HG02981 (cell line): ENCODE measurements around the gene RFX3.
A peak's percentile ranks its signal among the peaks of the same experiment; 100 is the strongest.

Source experiments
- ATAC-seq: cut with Tn5 transposase; IDR thresholded peaks from one replicate; pipeline ENCODE4 v1.9.1; 2021; ENCODE audit warnings: mild to moderate bottlenecking, moderate library complexity; ENCODE audit not compliant: unreplicated experiment

The RFX3 gene

GRCh38 chr9:3478549-3478953 is 47.2 kb downstream of the RFX3 start:
- peak; percentile 24 for ATAC-seq

GRCh38 chr9:3477236-3477834 is 48.5 kb downstream of the RFX3 start:
- ATAC-seq = no peak

DNA sequence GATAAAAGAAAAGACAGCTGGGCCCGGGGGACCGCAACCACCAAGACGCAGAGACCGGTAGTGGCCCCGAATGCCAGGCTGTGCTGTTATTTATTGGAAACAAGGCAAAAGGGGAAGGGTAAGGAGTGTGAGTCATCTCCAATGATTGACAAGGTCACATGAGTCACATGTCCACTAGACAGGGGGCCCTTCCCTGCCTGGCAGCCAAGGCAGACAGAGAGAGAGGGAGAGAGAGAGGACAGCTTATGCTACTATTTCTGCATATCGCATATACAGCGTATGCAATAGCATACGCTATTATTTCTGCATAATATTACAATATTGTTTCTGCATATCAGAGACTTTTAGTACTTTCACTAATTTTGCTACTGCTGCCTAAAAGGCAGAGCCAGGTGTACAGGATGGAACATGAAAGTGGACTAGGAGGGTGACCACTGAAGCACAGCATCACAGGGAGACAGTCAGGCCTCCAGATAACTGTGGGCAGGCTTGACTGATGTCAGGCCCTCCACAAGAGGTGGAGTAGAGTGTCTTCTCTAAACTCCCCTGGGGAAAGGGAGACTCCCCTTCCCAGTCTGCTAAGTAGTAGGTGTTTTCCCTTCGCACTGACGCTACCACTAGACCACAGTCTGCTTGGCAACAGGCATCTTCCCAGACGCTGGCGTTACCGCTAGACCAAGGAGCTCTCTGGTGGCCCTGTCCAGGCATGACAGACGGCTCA is 50.3 kb downstream of the RFX3 start:
- no peak for ATAC-seq

GRCh38 chr9:3474821-3475220 is 51.0 kb downstream of the RFX3 start:
- no peak for ATAC-seq

- ATAC-seq = no peak
Measured at GRCh38 chr9:3473405-3473804, 52.4 kb downstream of the RFX3 start.

DNA sequence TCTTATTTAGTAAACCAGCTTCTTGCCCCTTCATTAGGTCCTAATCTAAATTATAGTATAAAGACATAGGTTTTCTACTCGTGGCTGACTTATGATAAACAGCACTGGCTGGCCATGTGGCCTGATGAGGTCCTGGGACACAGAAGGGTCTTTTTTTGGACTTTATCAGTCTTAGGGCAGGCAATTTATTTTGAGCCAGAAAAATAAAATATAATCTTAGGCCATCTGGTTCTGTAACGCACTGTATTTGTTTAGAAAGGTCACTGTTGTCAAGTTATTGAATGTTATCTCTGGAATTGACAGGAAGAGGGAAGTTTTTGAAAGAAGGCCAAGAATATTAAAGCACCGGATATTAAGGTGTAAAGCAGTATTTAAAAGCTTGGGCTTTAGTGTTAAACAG is 53.9 kb downstream of the RFX3 start:
- ATAC-seq = no peak

DNA sequence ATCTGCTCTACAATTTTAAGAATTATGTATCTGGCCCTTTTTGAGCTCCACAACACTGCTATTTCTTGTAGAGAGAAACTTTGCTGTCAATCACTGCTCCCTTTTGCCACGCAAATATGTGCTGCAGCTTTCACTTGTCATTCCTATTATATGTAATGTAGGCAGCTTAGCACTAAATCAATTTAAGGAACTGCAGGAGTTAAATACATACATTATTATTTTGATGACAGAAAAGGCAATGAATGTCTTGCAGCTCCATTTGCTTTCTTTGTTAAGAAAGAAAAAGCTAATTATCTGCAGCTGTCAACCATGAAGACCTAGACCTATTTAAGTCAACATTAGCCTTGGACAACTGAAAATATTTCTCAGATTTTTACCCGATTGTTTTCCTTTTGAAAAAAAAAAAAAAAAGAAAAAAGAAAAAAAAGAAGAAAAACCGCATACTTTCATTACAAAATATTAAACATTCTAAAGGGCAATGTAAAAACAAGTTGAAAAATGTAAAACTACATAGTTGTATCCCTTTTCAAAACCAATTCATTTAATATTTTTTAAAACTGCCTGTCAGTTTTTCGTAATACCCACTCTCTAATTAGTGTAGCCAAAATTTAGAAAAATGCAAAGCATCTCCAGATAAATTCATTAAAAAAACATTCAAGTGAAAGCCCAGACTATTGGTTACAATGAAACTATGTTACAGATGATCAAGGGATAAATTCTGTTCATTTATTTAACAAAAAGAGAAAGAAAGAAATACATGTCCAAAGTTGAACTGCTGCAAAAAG is 57.2 kb downstream of the RFX3 start:
- ATAC-seq = no peak

- peak; percentile 93 for ATAC-seq
Measured at GRCh38 chr9:3467593-3468219, 58.1 kb downstream of the RFX3 start.

GRCh38 chr9:3464033-3464638 is 61.7 kb downstream of the RFX3 start:
- no peak for ATAC-seq

DNA sequence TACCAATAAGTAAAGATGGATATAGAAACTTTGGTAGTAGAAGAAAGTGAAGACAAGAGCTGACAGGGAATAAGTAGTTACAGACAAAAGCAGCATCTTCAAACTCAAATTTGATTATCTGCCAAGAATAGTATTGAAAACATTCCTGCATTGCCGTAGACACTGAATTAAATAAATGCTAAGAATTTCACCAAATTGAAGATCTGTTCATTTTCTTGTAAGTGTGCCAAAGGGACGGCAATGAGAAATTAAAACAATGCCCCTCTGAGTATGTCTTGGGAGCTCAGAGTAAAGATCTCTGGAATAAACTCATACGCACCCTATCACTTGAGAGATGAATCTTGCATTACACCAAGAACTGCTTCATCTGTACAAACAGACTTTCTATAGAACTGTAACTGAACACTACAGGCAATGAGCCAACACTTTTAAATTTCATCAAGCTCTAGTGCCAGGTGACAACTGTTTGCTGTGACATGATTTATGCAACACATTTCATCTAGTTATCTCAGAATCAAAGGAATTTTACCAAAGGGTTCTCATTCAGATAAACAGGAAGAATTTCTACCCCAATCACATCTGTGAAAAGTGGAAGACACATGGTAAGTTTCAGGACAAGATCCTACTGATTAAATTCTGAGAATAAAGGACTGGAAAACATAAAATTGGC is 66.9 kb downstream of the RFX3 start:
- ATAC-seq = no peak

DNA sequence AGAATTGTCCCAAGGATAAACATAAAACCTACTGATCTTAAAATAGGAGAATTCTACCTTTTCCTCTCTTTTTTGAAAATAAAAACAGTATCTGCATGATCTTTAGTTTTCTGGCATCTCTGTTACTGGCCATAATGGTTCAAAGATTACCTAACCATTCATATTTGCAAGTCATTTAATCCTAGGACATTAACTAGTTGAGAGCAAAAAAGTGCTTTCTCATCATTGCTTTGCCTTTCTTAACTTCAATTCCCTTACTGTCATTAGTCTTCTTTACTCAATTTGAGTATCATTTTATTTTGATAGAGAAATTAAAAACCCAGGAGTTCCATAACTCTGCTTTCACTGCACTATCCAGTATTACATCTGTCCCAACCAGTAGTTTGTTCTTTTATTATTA is 68.6 kb downstream of the RFX3 start:
- ATAC-seq = no peak

- ATAC-seq = no peak
Measured at GRCh38 chr9:3455717-3456116, 70.1 kb downstream of the RFX3 start.

GRCh38 chr9:3455094-3455493 is 70.7 kb downstream of the RFX3 start:
- ATAC-seq = no peak

DNA sequence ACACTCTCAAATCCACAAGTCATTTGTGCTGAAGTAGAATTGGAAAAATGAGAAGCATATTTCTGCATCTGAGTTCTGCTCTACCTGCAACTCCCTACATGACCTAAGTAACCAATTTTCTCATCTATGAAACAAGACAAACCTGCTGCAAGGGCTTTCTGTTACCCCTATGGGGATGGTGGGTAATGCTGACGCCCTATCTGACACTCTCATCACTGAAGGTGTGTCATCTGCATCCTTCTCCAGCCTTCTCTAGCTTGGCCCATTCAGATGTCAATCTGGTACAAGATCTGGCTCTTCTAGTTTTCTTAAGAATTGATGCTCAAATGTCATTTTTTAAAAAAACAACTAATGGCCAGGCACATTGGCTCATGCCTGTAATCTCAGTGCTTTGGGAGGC is 73.8 kb downstream of the RFX3 start:
- ATAC-seq = no peak

GRCh38 chr9:3447788-3448187 is 78.0 kb downstream of the RFX3 start:
- no peak for ATAC-seq

DNA sequence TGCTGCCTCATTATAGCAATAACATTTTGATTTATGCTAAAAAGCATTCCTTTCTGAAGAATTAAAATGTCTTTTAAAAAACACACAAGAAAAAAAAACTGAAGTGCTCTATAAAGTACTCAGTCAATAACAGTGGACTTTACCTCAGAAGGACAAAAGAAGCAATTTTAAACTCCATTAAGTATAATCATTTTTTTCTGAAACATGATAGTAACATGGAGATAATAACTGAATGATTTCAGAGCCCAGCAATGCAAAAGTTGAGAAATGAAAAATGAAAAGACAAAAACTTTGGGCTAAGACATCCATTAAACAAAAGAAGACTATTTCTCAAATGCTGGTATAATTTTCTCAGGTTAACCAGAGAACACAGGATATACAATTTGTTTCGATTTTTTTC is 78.7 kb downstream of the RFX3 start:
- ATAC-seq = no peak

DNA sequence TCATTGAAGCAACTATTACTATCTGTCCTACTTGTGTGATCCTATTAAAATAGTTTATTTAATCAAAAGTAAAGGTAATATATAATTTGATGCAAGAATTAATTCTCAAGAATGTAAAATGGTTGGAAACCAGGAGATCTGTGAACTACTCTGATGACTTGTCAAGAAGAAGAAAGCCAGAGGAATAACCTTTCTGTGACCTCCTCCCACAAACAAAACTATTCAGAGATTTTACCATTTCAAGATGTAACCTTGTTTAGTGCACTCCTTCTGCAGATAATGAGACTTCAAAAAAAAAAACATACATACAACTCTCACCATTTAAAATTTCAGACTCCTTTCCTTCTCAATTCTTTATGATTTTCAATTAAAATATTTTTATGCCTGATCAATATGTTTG is 79.5 kb downstream of the RFX3 start:
- no peak for ATAC-seq

DNA sequence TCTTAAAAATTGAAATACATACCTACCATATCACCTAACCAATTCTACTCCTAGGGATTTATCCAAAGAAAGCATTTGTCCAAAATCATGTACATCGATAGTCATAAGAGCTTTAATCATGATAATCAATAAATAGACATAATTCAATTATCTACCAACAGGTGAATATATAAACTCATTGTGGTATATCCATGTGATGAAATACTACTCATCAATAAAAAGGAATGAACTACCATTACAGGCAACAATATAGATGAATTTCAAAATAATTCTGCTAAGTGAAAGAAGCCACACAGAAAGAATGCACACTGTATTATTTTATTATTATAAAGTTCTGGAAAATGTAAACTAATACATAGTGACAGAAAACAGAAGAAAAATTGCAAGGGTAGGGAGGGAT is 81.8 kb downstream of the RFX3 start:
- no peak for ATAC-seq

DNA sequence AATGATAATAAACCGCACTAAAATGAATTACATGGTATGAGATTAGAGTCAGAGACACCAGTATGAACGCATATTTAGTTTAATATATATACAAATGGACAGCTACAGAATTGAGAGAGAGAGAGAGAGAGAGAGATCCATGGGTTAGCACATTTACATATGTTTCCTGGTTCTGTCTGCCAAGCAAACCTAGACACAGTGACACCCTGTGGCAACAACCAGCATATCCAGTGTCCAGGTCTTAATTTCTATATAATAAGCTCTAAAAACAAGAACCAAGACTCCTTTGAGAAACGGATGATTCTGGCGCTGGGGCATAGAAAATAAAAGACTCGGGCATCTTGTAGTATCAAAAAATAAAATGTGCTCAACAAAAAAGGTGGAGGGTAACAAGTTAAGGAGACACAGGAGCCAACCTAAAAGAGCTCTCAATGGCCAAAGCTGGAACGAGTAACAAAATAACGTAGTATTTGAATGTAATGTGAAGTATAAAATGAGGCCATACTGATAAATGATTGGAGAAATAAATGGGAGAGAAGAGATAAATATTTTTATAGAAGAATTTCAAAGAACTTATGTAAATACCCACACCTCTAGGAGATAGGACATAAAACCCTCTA is 84.5 kb downstream of the RFX3 start:
- ATAC-seq = peak; percentile 91
